ENCODE data around the gene NBPF20.
A peak's percentile ranks its signal among the peaks of the same experiment; 100 is the strongest.
"Not testable (repeated sequence)": the region's sequence is repeated elsewhere in the genome, so short reads cannot be mapped to it uniquely, and the experiment has no call there.

The NBPF20 gene

DNA sequence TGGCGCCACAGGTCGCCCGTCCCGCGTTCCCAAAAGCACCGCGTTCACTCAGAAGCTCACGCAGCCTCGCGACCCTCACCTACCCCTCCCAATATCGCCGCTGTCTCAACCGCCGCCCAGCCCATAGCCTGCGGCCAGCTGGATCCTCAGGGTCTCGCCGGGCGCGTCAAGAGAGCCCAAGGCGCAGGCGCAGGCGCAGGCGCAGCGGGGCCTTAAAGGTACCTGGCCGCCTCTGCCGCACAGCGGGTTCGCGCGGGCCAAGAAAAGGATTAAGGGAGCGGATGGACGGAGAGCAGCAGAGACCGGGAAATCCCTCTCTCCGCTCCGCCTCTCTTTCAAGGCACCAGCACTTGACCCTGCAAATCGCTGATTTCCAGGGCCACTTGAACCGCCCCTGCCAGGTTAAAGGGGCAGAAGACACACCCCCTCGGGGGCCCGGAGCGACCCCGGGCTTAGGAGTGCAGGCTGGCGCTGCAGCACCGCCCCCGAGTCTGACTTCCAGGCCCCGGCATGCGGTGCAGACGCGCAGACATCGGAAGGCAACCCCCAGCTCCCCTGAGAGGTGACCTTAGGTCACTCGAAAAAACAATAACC lies at the start of gene NBPF20:
Gene NBPF20 (minus strand): TSS at position 168 of the 594 bp plus-strand sequence. CDS start 20,331 bp downstream, outside the sequence.
- DNase-seq (ENCODE audit: low read depth), result no peak

DNA sequence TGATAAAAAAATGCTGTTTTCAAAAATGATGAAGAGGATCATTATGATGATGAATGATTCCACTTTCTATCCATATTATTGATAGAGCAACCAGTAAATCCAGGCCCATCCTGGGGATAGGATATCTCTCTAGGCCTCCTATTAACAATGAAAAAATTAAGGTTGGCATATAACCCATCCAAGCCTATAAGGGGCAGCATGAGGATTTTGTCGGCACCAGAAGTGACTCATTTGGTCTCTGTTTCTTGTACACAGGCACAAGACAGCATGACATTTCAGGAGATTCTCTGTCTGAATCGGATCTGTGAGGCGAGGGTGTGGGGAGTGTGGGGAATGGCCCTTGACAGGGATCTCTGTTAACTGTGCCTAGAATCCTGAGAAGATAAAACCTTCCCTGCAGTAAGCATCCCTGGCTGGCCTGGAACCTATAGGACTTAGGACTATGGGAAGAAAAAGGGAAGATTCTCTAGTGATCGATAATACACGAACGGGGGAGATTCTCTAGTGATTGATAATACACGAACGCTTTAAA lies 49.5 kb upstream of the NBPF20 start:
- DNase-seq (ENCODE audit: low read depth), result not testable (repeated sequence)

DNA sequence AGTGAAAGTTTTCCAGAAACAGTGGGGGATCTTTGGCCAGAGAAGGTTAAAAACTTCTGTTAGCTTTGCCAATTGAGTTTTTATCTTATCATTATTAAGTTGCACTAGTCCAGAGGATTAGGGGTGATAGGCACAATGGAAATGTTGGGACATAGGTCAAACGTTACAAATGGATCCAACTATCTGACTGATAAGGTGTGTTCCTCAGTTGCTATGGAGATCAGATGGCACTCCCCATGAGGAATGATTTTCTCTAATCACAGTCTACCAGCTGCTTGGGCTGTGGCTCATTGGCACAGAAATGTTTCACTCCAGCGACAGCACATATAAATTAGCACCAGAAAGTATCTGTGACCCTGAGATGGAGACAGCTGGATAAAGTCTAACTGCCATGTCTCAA lies 47.3 kb upstream of the NBPF20 start:
- not testable (repeated sequence) for DNase-seq (ENCODE audit: low read depth)

DNA sequence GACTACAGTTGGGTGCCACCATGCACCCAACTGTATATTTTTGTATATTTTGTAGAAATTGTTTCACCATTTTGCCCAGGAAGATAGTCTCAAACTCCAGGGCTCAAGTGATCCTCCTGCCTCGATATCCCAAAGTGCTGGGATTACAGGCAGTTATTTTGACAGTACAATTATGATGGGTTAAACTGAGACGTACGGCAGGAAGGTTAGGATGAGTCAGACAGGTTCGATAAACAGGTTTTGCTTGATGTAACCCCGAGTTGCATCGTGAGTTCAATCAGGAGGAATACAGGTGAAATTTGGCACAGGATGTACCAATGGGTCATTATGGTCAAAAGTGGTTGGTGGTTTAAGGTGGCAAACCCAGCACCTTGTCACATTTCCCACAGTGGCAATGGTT lies 46.0 kb upstream of the NBPF20 start:
- not testable (repeated sequence) for DNase-seq (ENCODE audit: low read depth)

DNA sequence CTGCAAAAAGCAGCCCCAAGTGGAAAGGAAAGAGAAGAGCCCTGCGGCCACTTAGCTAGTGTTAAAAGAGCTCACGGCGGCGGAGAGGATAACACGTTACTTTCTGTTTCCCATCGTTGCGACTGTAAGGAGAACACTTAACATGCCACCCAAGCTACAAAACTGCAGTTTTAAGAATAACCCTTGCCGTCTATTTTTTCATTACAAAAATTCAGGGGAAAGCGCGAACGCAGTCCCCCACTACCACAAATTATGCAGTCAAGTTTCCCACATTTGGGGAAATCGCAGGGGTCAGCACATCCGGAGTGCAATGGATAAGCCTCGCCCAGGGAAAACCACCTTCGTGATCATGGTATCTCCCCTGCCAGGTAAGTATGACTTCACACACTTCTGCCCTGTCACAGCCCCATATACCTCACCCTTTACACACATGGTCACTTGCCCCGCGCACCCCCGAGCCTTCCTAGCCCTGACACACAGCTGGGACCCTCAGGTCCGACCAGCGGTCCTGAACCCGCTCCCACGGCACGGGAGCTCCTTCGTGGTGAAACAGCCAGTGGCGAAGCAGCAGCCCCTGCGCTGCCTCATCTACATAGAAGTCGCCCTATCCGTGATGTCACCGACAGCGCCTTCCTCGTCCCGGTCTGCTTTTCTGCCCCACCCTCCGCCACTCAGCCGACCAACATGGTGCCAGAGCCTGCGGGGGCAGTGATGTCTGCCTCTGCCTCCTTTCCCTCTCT lies 40.2 kb upstream of the NBPF20 start:
- DNase-seq (ENCODE audit: low read depth), result peak; percentile 64

DNA sequence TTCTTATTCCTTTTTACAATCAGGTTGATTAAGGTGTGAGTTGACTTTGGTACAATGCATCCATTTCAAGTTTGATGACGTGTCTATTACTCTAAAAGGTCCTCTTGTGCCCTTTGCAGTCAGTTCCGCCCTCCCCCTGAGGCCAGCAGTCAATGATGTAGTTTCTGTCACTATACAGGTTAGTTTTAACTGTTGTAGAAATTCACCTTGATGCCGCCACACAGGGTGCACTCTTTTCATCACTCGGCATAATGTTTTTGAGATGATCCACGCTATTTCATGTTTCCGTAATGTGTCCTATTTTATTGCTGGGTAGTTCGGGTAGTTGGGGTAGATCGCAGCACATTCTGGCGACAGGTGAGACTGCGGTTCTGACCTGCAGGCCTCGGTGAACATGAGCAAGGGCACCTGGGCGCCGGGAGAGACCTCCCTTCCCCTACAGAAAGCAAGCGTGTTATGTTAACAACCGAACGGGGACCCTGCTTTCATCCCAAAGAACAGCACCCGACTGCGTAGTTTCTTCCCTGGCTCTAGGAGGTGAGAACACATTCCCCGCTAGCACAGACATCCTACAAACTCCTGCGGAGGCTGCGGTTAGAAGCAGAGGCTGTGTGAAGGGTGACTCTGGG lies 39.4 kb upstream of the NBPF20 start:
- not testable (repeated sequence) for DNase-seq (ENCODE audit: low read depth)

DNA sequence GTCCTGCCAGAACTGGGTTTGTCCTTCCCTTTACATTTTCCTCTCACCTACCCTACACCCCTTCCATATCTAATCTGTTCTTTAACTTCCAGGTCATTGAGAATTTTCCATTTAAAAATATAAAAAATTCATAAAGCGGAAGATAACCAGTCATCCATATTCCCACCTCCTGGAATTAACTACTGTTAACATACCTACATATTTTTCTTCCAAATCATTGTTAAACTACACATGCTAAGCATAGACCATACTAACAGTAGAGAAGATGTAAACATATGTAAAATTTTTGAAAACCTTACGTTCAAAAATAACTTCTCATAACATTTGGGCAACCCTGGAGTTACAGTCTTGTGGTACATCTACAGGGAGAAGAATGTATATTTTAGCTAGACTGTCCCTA lies 38.6 kb upstream of the NBPF20 start:
- DNase-seq (ENCODE audit: low read depth), result not testable (repeated sequence)

- not testable (repeated sequence) for DNase-seq (ENCODE audit: low read depth)
These were observed 35.3 kb upstream of the NBPF20 start for GRCh38 chr1:145460684-145461083.

DNA sequence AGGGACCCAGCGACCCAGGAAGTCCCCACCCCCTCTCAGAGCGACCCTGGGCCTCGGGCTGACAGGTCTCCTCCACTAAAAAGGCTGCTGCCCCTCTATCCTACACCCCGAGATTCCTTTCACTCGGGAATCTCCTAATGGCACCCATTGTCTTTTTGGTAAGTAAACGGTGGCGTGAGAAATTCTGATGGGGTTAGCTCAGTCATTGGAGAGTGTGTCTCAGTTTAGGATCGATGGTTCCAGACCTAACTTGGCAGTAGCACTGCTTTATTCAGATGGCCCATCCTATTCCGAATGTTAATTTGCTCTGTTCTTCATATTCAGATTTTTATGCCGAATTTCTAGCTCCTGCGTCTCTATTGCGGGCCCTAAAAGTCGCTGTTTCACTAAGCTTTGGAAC lies 34.6 kb upstream of the NBPF20 start:
- not testable (repeated sequence) for DNase-seq (ENCODE audit: low read depth)

- DNase-seq (ENCODE audit: low read depth), result not testable (repeated sequence)
These were observed 34.2 kb upstream of the NBPF20 start for GRCh38 chr1:145459591-145459990.

DNA sequence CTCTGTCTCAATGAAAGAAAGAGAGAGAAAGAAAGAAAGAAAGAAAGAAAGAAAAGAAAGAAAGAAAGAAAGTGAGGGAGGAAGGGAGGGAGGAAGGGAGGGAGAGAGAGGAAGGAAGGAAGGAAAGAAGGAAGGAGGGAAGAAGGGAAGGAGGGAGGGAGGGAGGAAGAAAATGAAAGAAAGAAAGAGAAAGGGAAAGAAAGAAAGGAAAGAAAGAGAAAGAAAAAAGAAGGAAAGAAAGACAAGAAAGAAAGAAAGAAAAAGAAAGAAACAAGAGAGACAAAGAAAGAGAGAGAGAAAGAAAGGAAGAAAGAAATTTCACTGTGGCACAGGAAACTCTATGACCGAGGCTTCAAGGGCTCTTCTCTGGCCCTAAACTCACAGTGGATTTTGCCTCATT lies 33.7 kb upstream of the NBPF20 start:
- not testable (repeated sequence) for DNase-seq (ENCODE audit: low read depth)

DNA sequence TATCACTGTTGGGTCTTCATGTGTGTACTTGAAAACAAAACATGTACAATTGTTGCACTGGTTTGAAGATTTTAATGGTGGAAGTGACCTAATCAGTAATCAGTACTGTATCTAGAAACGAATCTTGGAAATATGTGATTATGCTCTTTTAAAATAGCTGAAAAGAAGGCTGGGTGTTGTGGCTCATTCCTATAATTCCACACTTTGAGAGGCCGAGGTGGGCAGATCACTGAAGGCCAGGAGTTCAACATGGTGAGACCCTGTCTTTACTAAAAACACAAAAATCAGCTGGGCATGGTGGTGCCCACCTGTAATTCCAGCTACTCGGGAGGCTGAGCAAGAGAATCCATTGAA lies 29.4 kb upstream of the NBPF20 start:
- not testable (repeated sequence) for DNase-seq (ENCODE audit: low read depth)

GRCh38 chr1:145453873-145454823 lies 28.7 kb upstream of the NBPF20 start:
- not testable (repeated sequence) for DNase-seq (ENCODE audit: low read depth)

- not testable (repeated sequence) for DNase-seq (ENCODE audit: low read depth)
These were observed 27.1 kb upstream of the NBPF20 start for GRCh38 chr1:145452506-145452905.

DNA sequence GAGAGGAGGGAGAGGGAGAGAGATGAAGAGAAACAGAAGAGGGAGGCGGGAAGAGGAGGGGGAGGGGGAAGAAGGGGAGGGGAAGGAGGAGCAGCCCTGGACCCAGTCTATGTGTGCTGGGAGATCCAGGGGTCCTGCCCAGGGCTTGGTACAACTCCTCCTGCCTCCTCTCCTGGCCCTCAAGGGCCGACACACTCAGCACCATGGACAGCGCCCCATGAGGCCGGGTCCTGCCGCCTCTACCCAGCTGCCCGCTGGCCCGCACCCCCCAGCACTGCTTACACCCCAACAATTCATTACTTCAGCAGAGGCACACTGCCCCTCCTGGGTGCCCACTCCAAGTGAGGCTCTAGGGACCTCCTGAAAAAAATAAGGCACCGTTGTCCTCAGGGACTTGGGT lies 26.5 kb upstream of the NBPF20 start:
- DNase-seq (ENCODE audit: low read depth), result not testable (repeated sequence)

DNA sequence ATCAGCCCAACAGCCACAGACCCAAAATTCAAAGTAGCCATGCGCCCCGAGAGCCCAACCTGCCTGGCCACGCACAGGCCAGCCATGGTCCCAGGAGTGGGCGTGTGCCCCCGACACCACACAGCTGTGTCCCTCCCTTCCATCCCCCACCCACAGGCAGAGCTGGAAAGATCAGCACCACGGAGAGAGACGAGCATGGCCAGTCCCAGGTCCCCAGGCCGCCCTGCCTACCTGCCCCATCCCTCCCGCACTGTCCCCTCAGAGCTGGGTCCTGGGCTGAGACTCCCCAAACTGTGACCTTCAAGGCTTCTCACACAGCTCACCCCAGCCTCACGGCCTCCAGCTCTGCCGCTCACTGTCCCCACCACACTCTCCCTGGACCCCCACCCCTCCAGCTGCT lies 19.8 kb upstream of the NBPF20 start:
- not testable (repeated sequence) for DNase-seq (ENCODE audit: low read depth)

- DNase-seq (ENCODE audit: low read depth), result not testable (repeated sequence)
These were observed 16.9 kb upstream of the NBPF20 start for GRCh38 chr1:145442340-145442739.

- not testable (repeated sequence) for DNase-seq (ENCODE audit: low read depth)
These were observed 6.2 kb upstream of the NBPF20 start for GRCh38 chr1:145431363-145432256.

DNA sequence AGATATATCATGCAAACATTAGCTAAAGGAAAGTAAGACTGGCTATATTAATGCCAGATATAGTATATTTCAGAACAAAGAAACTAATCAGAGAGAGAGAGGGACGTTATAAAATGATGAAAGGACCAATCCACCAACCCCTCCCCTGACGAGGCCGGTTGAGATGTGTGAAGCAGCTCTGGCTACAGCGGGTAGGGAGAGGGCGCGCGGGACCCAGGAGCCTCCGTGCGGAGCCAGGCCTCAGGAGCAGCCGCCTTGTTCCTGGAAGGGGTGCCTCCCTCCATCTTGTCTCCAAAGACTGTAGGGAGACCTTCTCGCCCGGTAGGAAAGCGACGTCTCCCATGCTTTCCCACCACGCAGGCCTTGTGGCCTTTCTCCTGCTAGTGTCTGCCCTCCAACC lies 5.4 kb upstream of the NBPF20 start:
- DNase-seq (ENCODE audit: low read depth), result not testable (repeated sequence)

GRCh38 chr1:145429329-145429728 lies 3.9 kb upstream of the NBPF20 start:
- DNase-seq (ENCODE audit: low read depth), result not testable (repeated sequence)

Measured in CMK (cell line).